Neural progenitor cell (in vitro differentiated cells): ENCODE data around the gene RPUSD1. TPM values are rescaled to one million over a fixed set of nuclear protein-coding genes. Genes with fewer than 3 reads are reported as not detected.

Experiments used
- DNase-seq: peaks from one replicate; pipeline ENCODE4 v3.0.0-alpha.2; 2016; ENCODE audit warnings: low spot score
- H2AFZ ChIP-seq: fragments of 200-600 bp; sonication (generic); replicated peaks from 2 replicates; pipeline ENCODE4 v1.6.1; 2016; ENCODE audit warnings: antibody characterized with exemption
- H3F3A ChIP-seq: fragments of 200-600 bp; sonication (generic); 2 replicates; pipeline ENCODE4 v1.6.1; 2016; ENCODE audit warnings: antibody characterized with exemption, low read depth
- H3K27ac ChIP-seq: fragments of 200-600 bp; sonication (generic); 2 replicates; pipeline ENCODE4 v1.5.1; 2016; ENCODE audit warnings: mild to moderate bottlenecking
- H3K27me3 ChIP-seq: fragments of 200-600 bp; sonication (generic); 2 replicates; pipeline ENCODE4 v1.6.1; 2016; ENCODE audit warnings: mild to moderate bottlenecking, moderate library complexity
- H3K36me3 ChIP-seq: fragments of 200-600 bp; sonication (generic); 2 replicates; pipeline ENCODE4 v1.5.1; 2016
- H3K4me1 ChIP-seq: fragments of 200-600 bp; sonication (generic); 2 replicates; pipeline ENCODE4 v1.6.1; 2016; ENCODE audit warnings: mixed run types
- H3K4me2 ChIP-seq: fragments of 200-600 bp; sonication (generic); 2 replicates; pipeline ENCODE4 v1.6.1; 2016
- H3K4me3 ChIP-seq: fragments of 200-600 bp; sonication (generic); 2 replicates; pipeline ENCODE4 v1.5.1; 2016
- H3K79me2 ChIP-seq: fragments of 200-600 bp; sonication (generic); 2 replicates; pipeline ENCODE4 v1.6.1; 2016; ENCODE audit warnings: low read depth
- H3K9ac ChIP-seq: fragments of 200-600 bp; sonication (generic); 2 replicates; pipeline ENCODE4 v1.6.1; 2016
- H3K9me3 ChIP-seq: fragments of 200-600 bp; sonication (generic); 2 replicates; pipeline ENCODE4 v1.5.1; 2016; ENCODE audit warnings: low read depth
- H4K20me1 ChIP-seq: fragments of 200-600 bp; sonication (generic); 2 replicates; pipeline ENCODE4 v1.6.1; 2016; ENCODE audit warnings: low read depth
- H3K27ac Mint-ChIP-seq: 3 replicates; pipeline ENCODE4 v1.8.0; 2021; ENCODE audit warnings: mixed read lengths
- H3K27me3 Mint-ChIP-seq: 2 replicates; pipeline ENCODE4 v1.8.0; 2022; ENCODE audit warnings: low read depth, mild to moderate bottlenecking, inconsistent platforms, moderate library complexity, mixed read lengths; ENCODE audit not compliant: insufficient read depth
- H3K36me3 Mint-ChIP-seq: 3 replicates; pipeline ENCODE4 v1.8.0; 2021; ENCODE audit warnings: mixed read lengths
- H3K4me1 Mint-ChIP-seq: 3 replicates; pipeline ENCODE4 v1.8.0; 2021; ENCODE audit warnings: mixed read lengths
- H3K4me3 Mint-ChIP-seq: 3 replicates; pipeline ENCODE4 v1.8.0; 2021; ENCODE audit warnings: mild to moderate bottlenecking, moderate library complexity, mixed read lengths
- H3K9me3 Mint-ChIP-seq: 3 replicates; pipeline ENCODE4 v1.8.0; 2020; ENCODE audit warnings: mixed read lengths
- EZH2 ChIP-seq: fragments of 200-600 bp; sonication (generic); IDR thresholded peaks from 2 replicates; pipeline ENCODE4 v1.6.1; 2017; ENCODE audit warnings: antibody characterized with exemption, mild to moderate bottlenecking, moderate library complexity
- EZH2phosphoT487 ChIP-seq: fragments of 200-600 bp; sonication (generic); IDR thresholded peaks from 2 replicates; pipeline ENCODE4 v1.6.1; 2017; ENCODE audit warnings: antibody characterized with exemption
- total RNA-seq: library from RNA; depleted of rRNA; stranded (reverse); fragments of >200 nt; gene quantifications from 2 replicates; pipeline ENCODE4 v1.2.3, GENCODE V29; 2015; ENCODE audit warnings: low replicate concordance
- TF ChIP-seq, protein P1 (sequence below): fragments of 200-600 bp; sonication (generic); IDR thresholded peaks from 2 replicates; pipeline ENCODE4 v1.5.1; 2017; ENCODE audit warnings: antibody characterized with exemption, mild to moderate bottlenecking

RPUSD1 gene
- total RNA-seq, 1 donor from 2014 or later = 5.6 TPM

DNA sequence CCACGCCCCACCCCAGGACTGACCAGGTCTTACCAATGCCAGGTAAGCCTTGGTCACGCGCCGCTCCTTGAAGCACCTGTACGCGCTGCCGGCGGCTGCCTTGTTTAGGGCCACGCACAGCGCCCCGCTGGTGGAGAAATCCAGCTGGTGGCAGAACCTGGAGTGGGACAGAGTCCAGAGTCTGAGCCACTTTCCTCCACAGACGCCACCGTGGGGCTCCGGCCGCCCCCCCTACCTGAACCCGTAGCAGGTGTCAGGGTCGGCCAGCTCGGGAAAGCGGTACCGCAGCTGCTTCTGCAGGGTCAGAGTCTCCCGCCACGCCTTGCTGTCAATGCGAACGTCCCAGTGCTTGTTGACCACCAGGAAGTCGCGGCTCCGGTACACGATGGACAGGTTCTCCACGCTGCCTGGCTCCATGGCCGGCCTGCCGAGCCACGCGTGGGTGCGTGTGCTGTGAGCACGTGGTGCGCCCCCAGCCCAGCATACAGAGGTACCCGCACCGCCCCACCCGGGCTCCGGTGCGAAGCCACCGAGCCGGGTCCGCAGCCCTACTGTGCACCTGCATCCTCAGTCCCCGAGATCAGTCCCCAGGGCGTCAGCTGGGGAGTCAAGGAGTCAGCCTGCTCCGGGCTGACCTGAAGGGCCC, 737 bp downstream of the RPUSD1 start:
- peak overlapping the region; percentile 90 for H3K4me3 Mint-ChIP-seq
- Histone ChIP-seq H3K27ac (no peak overlapping the region), H3K27me3 (no peaks in the 10 kb centered on the region), H3K4me1 (peaks cover 7% of the 10 kb centered on the region), H3K4me2 (peak overlapping the region; percentile 85), H3K4me3 (peak overlapping the region; percentile 99), H3K36me3 (no peaks in the 10 kb centered on the region), H3K9ac (peak overlapping the region; percentile 70), H3K79me2 (peaks cover 27% of the 10 kb centered on the region), H3K9me3 (no peaks in the 10 kb centered on the region), H2AFZ (no peak overlapping the region), H4K20me1 (peaks cover 41% of the 10 kb centered on the region), H3F3A (peaks cover 3% of the 10 kb centered on the region)
- TF ChIP-seq, protein P1, sequence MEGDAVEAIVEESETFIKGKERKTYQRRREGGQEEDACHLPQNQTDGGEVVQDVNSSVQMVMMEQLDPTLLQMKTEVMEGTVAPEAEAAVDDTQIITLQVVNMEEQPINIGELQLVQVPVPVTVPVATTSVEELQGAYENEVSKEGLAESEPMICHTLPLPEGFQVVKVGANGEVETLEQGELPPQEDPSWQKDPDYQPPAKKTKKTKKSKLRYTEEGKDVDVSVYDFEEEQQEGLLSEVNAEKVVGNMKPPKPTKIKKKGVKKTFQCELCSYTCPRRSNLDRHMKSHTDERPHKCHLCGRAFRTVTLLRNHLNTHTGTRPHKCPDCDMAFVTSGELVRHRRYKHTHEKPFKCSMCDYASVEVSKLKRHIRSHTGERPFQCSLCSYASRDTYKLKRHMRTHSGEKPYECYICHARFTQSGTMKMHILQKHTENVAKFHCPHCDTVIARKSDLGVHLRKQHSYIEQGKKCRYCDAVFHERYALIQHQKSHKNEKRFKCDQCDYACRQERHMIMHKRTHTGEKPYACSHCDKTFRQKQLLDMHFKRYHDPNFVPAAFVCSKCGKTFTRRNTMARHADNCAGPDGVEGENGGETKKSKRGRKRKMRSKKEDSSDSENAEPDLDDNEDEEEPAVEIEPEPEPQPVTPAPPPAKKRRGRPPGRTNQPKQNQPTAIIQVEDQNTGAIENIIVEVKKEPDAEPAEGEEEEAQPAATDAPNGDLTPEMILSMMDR = no peak
- TF ChIP-seq EZH2phosphoT487 = no peak
- no peak for TF ChIP-seq EZH2
- H3K36me3 Mint-ChIP-seq = peaks cover 6% of the 10 kb centered on the region
- H3K4me1 Mint-ChIP-seq = peaks cover 5% of the 10 kb centered on the region
- no peaks in the 10 kb centered on the region for H3K9me3 Mint-ChIP-seq
- H3K27ac Mint-ChIP-seq = no peak overlapping the region
- peaks cover under 1% of the 10 kb centered on the region for H3K27me3 Mint-ChIP-seq
- DNase-seq = no peak

DNA sequence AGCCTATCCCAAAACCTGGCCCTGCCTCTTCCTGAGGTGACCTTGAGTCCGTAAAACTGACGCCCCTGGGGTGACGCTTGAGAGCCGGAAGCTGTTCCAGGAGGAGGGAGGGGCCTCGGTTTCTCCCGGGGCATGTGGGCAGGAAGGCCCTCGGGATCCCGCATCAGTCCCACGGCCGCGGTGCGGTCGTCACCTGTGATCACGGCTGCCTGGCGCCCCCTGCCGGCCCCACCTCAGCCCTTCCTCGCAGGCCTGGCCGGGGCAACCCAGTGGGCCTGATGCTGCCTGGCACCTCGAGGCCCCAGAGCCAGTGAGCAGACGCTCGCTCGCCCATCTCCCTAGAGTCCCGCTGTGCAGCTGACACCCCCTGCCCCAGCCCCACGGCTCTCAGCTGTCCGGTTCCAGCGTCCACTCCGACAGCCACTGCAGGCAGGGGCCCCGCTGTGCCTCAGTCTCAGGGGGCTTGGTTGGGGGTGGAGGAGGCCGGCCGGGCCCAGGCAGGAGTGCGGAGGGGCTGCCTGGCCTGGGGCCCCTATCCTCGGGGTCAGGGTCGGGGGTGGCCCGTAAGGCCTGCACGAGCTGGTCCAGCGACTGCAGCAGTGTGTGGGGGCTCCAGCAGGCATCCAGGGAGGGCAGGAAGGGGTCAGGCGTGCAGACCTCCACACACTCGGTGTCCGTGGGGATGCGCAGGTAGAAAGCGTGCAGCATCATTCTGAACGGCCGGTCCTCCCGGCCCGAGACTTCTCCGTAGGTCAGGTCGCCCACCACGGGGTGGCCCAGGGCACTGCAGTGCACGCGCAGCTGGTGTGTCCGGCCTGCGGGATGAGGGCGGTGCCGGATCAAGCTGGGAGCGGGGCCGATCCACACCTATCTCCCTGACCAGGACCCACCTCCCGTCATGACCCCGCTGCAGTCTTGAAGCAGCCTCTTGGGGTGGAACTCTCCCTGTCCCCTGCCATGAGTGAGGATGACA, 2.3 kb downstream of the RPUSD1 start:
- Histone ChIP-seq H3K36me3 (no peaks in the 10 kb centered on the region), H3K9ac (no peak overlapping the region), H3K4me3 (no peak overlapping the region), H3K27me3 (peaks cover 14% of the 10 kb centered on the region), H3F3A (peaks cover 3% of the 10 kb centered on the region), H3K4me2 (no peak overlapping the region), H3K27ac (no peak overlapping the region), H4K20me1 (peaks cover 41% of the 10 kb centered on the region), H2AFZ (no peak overlapping the region), H3K79me2 (peaks cover 27% of the 10 kb centered on the region), H3K9me3 (no peaks in the 10 kb centered on the region), H3K4me1 (peaks cover 7% of the 10 kb centered on the region)
- H3K4me1 Mint-ChIP-seq = peaks cover 3% of the 10 kb centered on the region
- DNase-seq = peak; percentile 89
- TF ChIP-seq EZH2phosphoT487 (no peak), EZH2 (no peak)
- TF ChIP-seq, protein P1 = peak; percentile 85
- H3K9me3 Mint-ChIP-seq = no peaks in the 10 kb centered on the region
- H3K27ac Mint-ChIP-seq = no peak overlapping the region
- H3K4me3 Mint-ChIP-seq = peak overlapping the region; percentile 78
- H3K36me3 Mint-ChIP-seq = no peaks in the 10 kb centered on the region
- peaks cover 5% of the 10 kb centered on the region for H3K27me3 Mint-ChIP-seq

DNA sequence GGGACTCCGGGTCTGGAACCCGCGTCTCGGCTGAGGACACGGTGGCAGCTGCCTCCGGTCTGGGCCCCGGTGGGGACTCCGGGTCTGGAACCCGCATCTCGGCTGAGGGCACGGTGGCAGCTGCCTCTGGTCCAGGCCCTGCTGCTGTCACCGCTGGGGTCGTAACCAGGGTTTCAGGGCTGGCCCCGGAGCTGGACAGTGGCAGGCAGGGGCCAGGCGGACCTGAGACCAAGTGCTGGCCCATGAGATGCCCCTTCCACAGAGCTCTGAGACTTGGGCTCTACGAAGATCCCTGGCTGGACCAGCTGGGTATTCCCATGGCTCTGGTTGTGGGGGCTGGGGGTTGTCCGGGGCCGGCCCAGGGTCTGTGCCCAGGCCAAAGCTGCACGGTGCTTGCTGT, 3.8 kb downstream of the RPUSD1 start:
- Histone ChIP-seq H2AFZ (no peak overlapping the region), H3K9me3 (no peaks in the 10 kb centered on the region), H3K4me2 (no peak overlapping the region), H3K36me3 (no peaks in the 10 kb centered on the region), H3K9ac (no peak overlapping the region), H3K4me3 (no peak overlapping the region), H3K27me3 (peaks cover 26% of the 10 kb centered on the region), H4K20me1 (peaks cover 32% of the 10 kb centered on the region), H3K27ac (no peak overlapping the region), H3K4me1 (peaks cover 5% of the 10 kb centered on the region), H3F3A (peaks cover 3% of the 10 kb centered on the region), H3K79me2 (peaks cover 19% of the 10 kb centered on the region)
- H3K27me3 Mint-ChIP-seq = peaks cover 7% of the 10 kb centered on the region
- peaks cover 3% of the 10 kb centered on the region for H3K4me1 Mint-ChIP-seq
- DNase-seq = no peak
- no peaks in the 10 kb centered on the region for H3K36me3 Mint-ChIP-seq
- no peak overlapping the region for H3K27ac Mint-ChIP-seq
- TF ChIP-seq, protein P1 = no peak
- no peak for TF ChIP-seq EZH2
- no peak for TF ChIP-seq EZH2phosphoT487
- H3K4me3 Mint-ChIP-seq = no peak overlapping the region
- no peaks in the 10 kb centered on the region for H3K9me3 Mint-ChIP-seq
